ENCODE data around the gene ASIC5.

Gene ASIC5

GRCh38 chr4:155866177-155866576 lies at the start of gene ASIC5:
TSS of gene ASIC5 (minus strand) at chr4:155866277. CDS start at chr4:155866226, 51 bp downstream.
- no peak for DNase-seq (ENCODE audit: low read depth)
- H3K4me3 ChIP-seq (ENCODE audit: low read depth, low read length) = no peak within 1 kb of the TSS
- TF ChIP-seq CTCF (IDR thresholded peaks at IDR 0.05; ENCODE audit: low read depth, low read length) (no peak), MYC (IDR thresholded peaks at IDR 0.05; ENCODE audit: low read depth, low read length) (no peak)

GRCh38 chr4:155914782-155915181 lies 48.7 kb upstream of the ASIC5 start:
- no peak for TF ChIP-seq MAX (IDR thresholded peaks at IDR 0.05; ENCODE audit: low read depth, low read length)
- no peak for TF ChIP-seq MYC (IDR thresholded peaks at IDR 0.05; ENCODE audit: low read depth, low read length)
- TF ChIP-seq POLR2A (IDR thresholded peaks at IDR 0.05; ENCODE audit: extremely low read depth, insufficient read length) = no peak
- no peak for TF ChIP-seq CTCF (IDR thresholded peaks at IDR 0.05; ENCODE audit: low read depth, low read length)
- H3K4me3 ChIP-seq (ENCODE audit: low read depth, low read length) = no peak overlapping the region
- no peak for DNase-seq (ENCODE audit: low read depth)

- no peak for TF ChIP-seq POLR2A (IDR thresholded peaks at IDR 0.05; ENCODE audit: extremely low read depth, insufficient read length)
- no peak for TF ChIP-seq MYC (IDR thresholded peaks at IDR 0.05; ENCODE audit: low read depth, low read length)
- no peak for TF ChIP-seq MAX (IDR thresholded peaks at IDR 0.05; ENCODE audit: low read depth, low read length)
- TF ChIP-seq CTCF (IDR thresholded peaks at IDR 0.05; ENCODE audit: low read depth, low read length) = no peak
- no peak for DNase-seq (ENCODE audit: low read depth)
- no peak overlapping the region for H3K4me3 ChIP-seq (ENCODE audit: low read depth, low read length)
Measured at GRCh38 chr4:155911905-155912304, 45.8 kb upstream of the ASIC5 start.

- DNase-seq (ENCODE audit: low read depth) = no peak
- no peak overlapping the region for H3K4me3 ChIP-seq (ENCODE audit: low read depth, low read length)
- TF ChIP-seq MYC (IDR thresholded peaks at IDR 0.05; ENCODE audit: low read depth, low read length) = no peak
Measured at GRCh38 chr4:155909615-155910226, 43.6 kb upstream of the ASIC5 start.

- no peak for TF ChIP-seq MAX (IDR thresholded peaks at IDR 0.05; ENCODE audit: low read depth, low read length)
- no peak for TF ChIP-seq MYC (IDR thresholded peaks at IDR 0.05; ENCODE audit: low read depth, low read length)
- TF ChIP-seq CTCF (IDR thresholded peaks at IDR 0.05; ENCODE audit: low read depth, low read length) = no peak
- no peak for TF ChIP-seq POLR2A (IDR thresholded peaks at IDR 0.05; ENCODE audit: extremely low read depth, insufficient read length)
- H3K4me3 ChIP-seq (ENCODE audit: low read depth, low read length) = no peak overlapping the region
- no peak for DNase-seq (ENCODE audit: low read depth)
Measured at GRCh38 chr4:155908187-155909139, 42.4 kb upstream of the ASIC5 start.

GRCh38 chr4:155907556-155907955 lies 41.5 kb upstream of the ASIC5 start:
- no peak overlapping the region for H3K4me3 ChIP-seq (ENCODE audit: low read depth, low read length)
- TF ChIP-seq CTCF (IDR thresholded peaks at IDR 0.05; ENCODE audit: low read depth, low read length) (no peak), MAX (IDR thresholded peaks at IDR 0.05; ENCODE audit: low read depth, low read length) (no peak), POLR2A (IDR thresholded peaks at IDR 0.05; ENCODE audit: extremely low read depth, insufficient read length) (no peak), MYC (IDR thresholded peaks at IDR 0.05; ENCODE audit: low read depth, low read length) (no peak)
- no peak for DNase-seq (ENCODE audit: low read depth)
